ENCODE measurements around the gene ERF. TPM values are rescaled to one million over a fixed set of nuclear protein-coding genes. Genes with fewer than 3 reads are reported as not detected.

The ERF gene
- total RNA-seq, 1 experiment from 2014 or later = 35.1 TPM

GRCh38 chr19:42216653-42217519, 38.0 kb downstream of the ERF start:
- no peak overlapping the region for H3K27ac ChIP-seq
- H3K27me3 ChIP-seq = no peaks in the 10 kb centered on the region
- peaks cover 3% of the 10 kb centered on the region; the same call in 1 of the 2 replicates for H3K4me1 ChIP-seq
- H3K4me3 ChIP-seq = peak overlapping the region; percentile 64
- 0 out of 2 replicates have a peak, but pooled peaks cover 2% of the 10 kb centered on the region for H3K36me3 ChIP-seq
- peak; percentile 34 to 45 for DNase-seq
- H3K9me3 ChIP-seq (replicated peaks) = no peaks in the 10 kb centered on the region

- H3K27ac ChIP-seq = no peak overlapping the region
- no peaks in the 10 kb centered on the region for H3K9me3 ChIP-seq (replicated peaks)
- no peak for DNase-seq
- peaks cover 3% of the 10 kb centered on the region; the same call in 1 of the 2 replicates for H3K4me1 ChIP-seq
- H3K27me3 ChIP-seq = no peaks in the 10 kb centered on the region
- H3K36me3 ChIP-seq = peaks cover 6% of the 10 kb centered on the region; the same call in 1 of the 2 replicates
- no peak overlapping the region for H3K4me3 ChIP-seq
These were observed 40.0 kb downstream of the ERF start for GRCh38 chr19:42214810-42215485.

DNA sequence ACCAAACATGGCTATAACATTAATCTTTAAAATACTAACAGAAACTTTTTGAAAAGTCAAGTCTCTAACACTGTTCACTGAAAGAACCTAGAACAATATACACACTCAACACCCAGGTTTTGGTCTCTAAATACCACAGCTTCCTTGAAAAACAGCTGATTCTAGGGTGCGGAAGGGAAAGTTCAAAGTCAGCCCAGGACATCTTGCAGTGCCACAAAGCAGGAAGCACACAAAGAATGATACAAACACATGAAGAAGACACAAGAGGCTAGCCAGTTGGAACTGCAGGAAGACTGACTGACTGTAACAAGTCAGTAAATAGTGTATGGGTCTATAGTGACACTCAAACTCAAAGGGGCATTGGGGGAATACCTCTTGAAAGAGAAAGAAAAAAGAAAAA, 42.0 kb downstream of the ERF start:
- Histone ChIP-seq H3K27ac (no peak overlapping the region), H3K4me3 (no peak overlapping the region), H3K4me1 (no peaks in the 10 kb centered on the region), H3K9me3 (replicated peaks) (no peaks in the 10 kb centered on the region), H3K27me3 (no peaks in the 10 kb centered on the region), H3K36me3 (peaks cover 9% of the 10 kb centered on the region; the same call in 1 of the 2 replicates)
- no peak for DNase-seq

DNA sequence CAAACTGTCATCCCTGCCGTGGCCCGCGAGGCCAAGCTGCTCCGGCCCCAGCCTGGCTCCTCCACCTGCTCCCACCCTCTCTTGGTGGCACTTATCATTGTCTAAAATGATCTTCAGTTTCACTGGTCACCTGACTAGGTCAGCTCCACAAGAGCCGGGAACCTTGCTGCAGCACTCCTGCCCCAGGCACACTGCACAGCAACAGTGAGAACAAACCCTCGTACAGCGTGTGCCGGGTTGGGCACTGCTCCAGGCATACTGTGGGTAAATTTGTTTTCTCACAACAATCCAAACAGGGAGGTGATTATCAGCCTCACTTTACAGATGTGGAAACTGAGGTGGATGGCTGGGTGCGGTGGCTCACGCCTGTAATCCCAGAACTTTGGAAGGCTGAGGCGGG, 46.3 kb downstream of the ERF start:
- no peak overlapping the region for H3K4me3 ChIP-seq
- H3K9me3 ChIP-seq (replicated peaks) = no peaks in the 10 kb centered on the region
- no peak for DNase-seq
- peaks cover 12% of the 10 kb centered on the region; the same call in 1 of the 2 replicates for H3K36me3 ChIP-seq
- H3K27ac ChIP-seq = no peak overlapping the region
- no peaks in the 10 kb centered on the region for H3K27me3 ChIP-seq
- no peaks in the 10 kb centered on the region for H3K4me1 ChIP-seq

DNA sequence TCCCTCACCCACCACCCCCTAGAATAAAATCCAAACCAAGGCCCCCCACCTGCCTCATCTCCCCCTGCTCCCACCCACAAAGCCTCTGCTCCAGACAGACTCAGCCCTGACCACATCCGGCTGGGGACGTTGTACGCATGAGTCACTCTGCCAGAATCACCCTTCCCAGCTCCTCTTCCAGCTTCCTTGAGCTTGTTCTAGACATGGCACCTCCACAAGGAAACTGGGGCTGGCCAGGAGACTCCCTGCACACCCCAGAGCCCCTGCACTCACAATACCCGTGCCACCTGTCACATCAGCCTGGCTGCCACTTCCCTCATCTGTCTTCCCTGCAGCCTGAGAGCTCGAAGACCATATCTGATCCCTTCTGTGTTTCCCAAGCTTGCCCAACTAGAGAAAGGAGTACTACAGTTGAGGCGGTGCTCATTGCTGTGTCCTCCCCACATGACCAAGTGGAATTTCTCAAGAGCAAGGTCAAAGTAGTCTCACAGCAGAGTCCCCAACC, 47.1 kb downstream of the ERF start:
- Histone ChIP-seq H3K27ac (no peak overlapping the region), H3K36me3 (peaks cover 11% of the 10 kb centered on the region; the same call in 1 of the 2 replicates)

GRCh38 chr19:42206871-42207755, 47.8 kb downstream of the ERF start:
- no peak for DNase-seq

More for the DNA sequence above, 47.1 kb downstream of the ERF start:
- no peak overlapping the region for H3K4me3 ChIP-seq
- DNase-seq = no peak
- no peaks in the 10 kb centered on the region for H3K27me3 ChIP-seq
- no peaks in the 10 kb centered on the region for H3K9me3 ChIP-seq (replicated peaks)
- H3K4me1 ChIP-seq = no peaks in the 10 kb centered on the region

GRCh38 chr19:42204664-42205063, 50.3 kb downstream of the ERF start:
- DNase-seq = no peak
- Histone ChIP-seq H3K4me1 (no peaks in the 10 kb centered on the region), H3K9me3 (replicated peaks) (no peaks in the 10 kb centered on the region), H3K4me3 (no peak overlapping the region), H3K36me3 (peaks cover 8% of the 10 kb centered on the region; the same call in 1 of the 2 replicates), H3K27ac (no peak overlapping the region), H3K27me3 (no peaks in the 10 kb centered on the region)

More at GRCh38 chr19:42206871-42207755, 47.8 kb downstream of the ERF start:
- Histone ChIP-seq H3K27ac (no peak overlapping the region), H3K9me3 (replicated peaks) (no peaks in the 10 kb centered on the region), H3K4me3 (no peak overlapping the region), H3K27me3 (no peaks in the 10 kb centered on the region), H3K4me1 (no peaks in the 10 kb centered on the region), H3K36me3 (peaks cover 11% of the 10 kb centered on the region; the same call in 1 of the 2 replicates)

DNA sequence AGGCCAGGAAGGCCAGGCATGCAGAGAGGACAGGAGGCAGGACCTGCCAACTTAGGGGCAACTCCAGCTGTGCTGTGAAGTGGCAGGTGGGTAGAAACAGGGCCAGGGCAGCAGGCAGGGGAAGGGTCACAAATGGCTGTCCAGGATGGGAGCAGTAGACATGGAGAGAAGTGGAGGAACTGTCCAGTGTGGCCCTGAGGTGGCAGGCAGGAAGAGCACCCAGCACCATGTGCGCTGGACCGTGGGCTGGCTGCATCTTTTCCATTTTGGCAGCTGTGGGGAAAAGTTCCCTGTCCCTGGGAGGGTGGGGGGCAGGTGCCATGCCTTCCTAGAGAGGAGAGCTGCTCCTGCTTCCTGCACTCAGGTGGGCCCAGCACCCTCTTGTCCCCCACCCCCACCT, 51.2 kb downstream of the ERF start:
- no peak overlapping the region for H3K27ac ChIP-seq
- H3K4me1 ChIP-seq = no peaks in the 10 kb centered on the region
- H3K36me3 ChIP-seq = peaks cover 7% of the 10 kb centered on the region; the same call in 1 of the 2 replicates
- DNase-seq = no peak
- no peak overlapping the region for H3K4me3 ChIP-seq
- H3K9me3 ChIP-seq (replicated peaks) = no peaks in the 10 kb centered on the region
- H3K27me3 ChIP-seq = no peaks in the 10 kb centered on the region

DNA sequence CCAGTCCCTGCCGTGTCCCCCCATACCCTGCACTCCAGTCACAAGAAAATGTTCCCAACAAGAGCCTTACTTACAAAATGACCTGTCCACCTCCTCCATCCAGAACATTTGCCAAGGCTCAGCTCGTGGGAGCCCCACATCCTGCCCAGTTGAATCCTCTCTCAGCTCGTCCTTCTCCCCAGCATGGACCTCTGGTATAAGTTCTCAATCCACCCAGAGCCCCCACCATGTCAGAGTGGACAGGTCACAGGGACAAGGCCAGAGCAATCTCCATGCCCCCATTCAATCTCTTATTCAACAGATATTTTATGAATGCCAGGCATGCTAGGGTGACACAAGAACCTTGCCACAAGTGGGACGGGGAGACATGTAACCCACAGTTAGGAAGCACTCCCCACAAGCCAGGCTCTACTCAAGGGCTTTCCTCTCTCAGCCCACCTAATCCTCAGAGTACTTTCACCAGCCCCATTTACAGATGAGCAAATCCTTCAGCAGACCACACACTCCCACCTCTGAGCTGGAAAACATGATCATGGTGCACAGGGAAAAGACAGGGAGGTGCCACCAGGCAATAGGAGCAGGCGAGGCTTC, 52.5 kb downstream of the ERF start:
- Histone ChIP-seq H3K27me3 (no peaks in the 10 kb centered on the region), H3K9me3 (replicated peaks) (no peaks in the 10 kb centered on the region), H3K27ac (no peak overlapping the region), H3K4me3 (no peak overlapping the region), H3K36me3 (peaks cover 9% of the 10 kb centered on the region; the same call in 1 of the 2 replicates), H3K4me1 (no peaks in the 10 kb centered on the region)
- no peak for DNase-seq

DNA sequence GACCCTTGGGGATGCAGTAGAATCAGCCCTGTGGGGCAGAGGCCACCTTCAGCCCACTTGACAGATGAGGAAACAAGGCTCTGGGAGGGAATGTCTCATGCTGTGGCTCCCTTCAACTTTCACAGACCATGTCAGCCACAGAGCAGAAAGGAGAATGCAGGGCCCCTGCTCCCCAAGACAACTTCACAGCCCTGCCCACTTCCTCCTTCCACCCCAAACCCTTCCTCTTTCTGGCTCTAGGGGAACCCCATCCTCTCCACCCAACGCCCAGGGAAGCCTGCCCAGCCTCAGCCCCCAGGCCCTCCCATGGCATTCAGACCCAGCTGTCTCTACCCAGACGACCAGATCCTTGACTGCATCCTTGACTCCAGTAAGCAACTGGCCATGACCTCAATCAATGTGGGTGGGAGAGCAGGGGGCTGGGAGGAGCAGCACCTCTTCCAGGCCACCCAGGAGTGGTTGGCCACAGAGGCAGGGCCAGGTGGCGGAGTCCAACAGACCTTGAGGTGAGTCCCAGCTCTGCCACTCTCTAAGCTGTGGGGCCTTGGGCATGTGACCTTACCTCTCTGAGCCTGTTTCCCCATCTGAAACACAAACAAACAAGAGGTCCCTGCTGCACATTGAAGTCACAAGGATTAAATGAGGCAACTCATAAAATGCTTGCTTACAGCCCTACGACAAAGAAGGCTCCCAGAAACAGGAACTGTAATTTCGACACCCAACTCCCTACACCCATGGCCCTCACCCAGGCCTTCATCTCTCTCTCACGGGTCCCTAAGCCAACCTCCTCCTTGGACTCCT, 53.2 kb downstream of the ERF start:
- Histone ChIP-seq H3K4me3 (no peak overlapping the region), H3K36me3 (peaks cover 9% of the 10 kb centered on the region; the same call in 1 of the 2 replicates), H3K9me3 (replicated peaks) (no peaks in the 10 kb centered on the region), H3K27me3 (no peaks in the 10 kb centered on the region), H3K4me1 (no peaks in the 10 kb centered on the region), H3K27ac (no peak overlapping the region)
- no peak for DNase-seq

- Histone ChIP-seq H3K9me3 (replicated peaks) (no peaks in the 10 kb centered on the region), H3K36me3 (peaks cover 7% of the 10 kb centered on the region; the same call in 1 of the 2 replicates), H3K4me3 (no peak overlapping the region), H3K27ac (no peak overlapping the region), H3K4me1 (no peaks in the 10 kb centered on the region), H3K27me3 (no peaks in the 10 kb centered on the region)
- DNase-seq = no peak
These were observed 54.7 kb downstream of the ERF start for GRCh38 chr19:42200116-42200715.

- Histone ChIP-seq H3K4me3 (no peak overlapping the region), H3K4me1 (no peaks in the 10 kb centered on the region), H3K36me3 (peaks cover 6% of the 10 kb centered on the region; the same call in 1 of the 2 replicates), H3K27me3 (no peaks in the 10 kb centered on the region), H3K9me3 (replicated peaks) (no peaks in the 10 kb centered on the region), H3K27ac (no peak overlapping the region)
- no peak for DNase-seq
These were observed 55.4 kb downstream of the ERF start for GRCh38 chr19:42199440-42200115.

Data from SJCRH30 (cell line).